ENCODE data around the gene NUDT14.

- TF ChIP-seq CTCF (IDR thresholded peaks at IDR 0.05; ENCODE audit: low read depth, low read length) (no peak), EZH2phosphoT487 (IDR thresholded peaks at IDR 0.05; ENCODE audit: low read depth) (no peak)
Observed at GRCh38 chr14:105151838-105152793, 29.0 kb downstream of the NUDT14 start.

Data from OCI-LY3 (cell line).